Loucy (cell line): ENCODE measurements around the gene ZFYVE26.
"Not testable (repeated sequence)": the region's sequence is repeated elsewhere in the genome, so short reads cannot be mapped to it uniquely, and the experiment has no call there.

Experiments
- H2AFZ ChIP-seq: fragments of 200-600 bp; sonication (generic); 2 replicates; pipeline ENCODE4 v1.6.0; 2016; ENCODE audit warnings: antibody characterized with exemption, mild to moderate bottlenecking, low read length, moderate library complexity
- H3F3A ChIP-seq: fragments of 200-600 bp; 2 replicates; pipeline ENCODE4 v1.6.0; 2016; ENCODE audit warnings: antibody characterized with exemption, low read depth, mild to moderate bottlenecking
- H3K27me3 ChIP-seq: fragments of 200-600 bp; sonication (generic); 2 replicates; pipeline ENCODE4 v1.6.1; 2014; ENCODE audit warnings: low read length, mild to moderate bottlenecking; ENCODE audit not compliant: insufficient read depth, poor library complexity, severe bottlenecking
- H3K36me3 ChIP-seq: fragments of 200-600 bp; sonication (generic); 2 replicates; pipeline ENCODE4 v1.6.1; 2016; ENCODE audit warnings: low read length; ENCODE audit not compliant: insufficient read depth
- H3K4me1 ChIP-seq: fragments of 200-600 bp; sonication (generic); 2 replicates; pipeline ENCODE4 v1.5.1; 2014; ENCODE audit warnings: low read length, mild to moderate bottlenecking; ENCODE audit not compliant: insufficient read depth, poor library complexity, severe bottlenecking
- H3K4me2 ChIP-seq: fragments of 200-600 bp; sonication (generic); 2 replicates; pipeline ENCODE4 v1.6.0; 2014; ENCODE audit warnings: antibody characterized with exemption, low read length, low read depth, mild to moderate bottlenecking; ENCODE audit not compliant: poor library complexity, severe bottlenecking
- H3K4me3 ChIP-seq: fragments of 200-600 bp; sonication (generic); 2 replicates; pipeline ENCODE4 v1.5.1; 2014; ENCODE audit warnings: low read length, mild to moderate bottlenecking, mixed read lengths; ENCODE audit not compliant: poor library complexity, severe bottlenecking
- H3K79me2 ChIP-seq: fragments of 200-600 bp; sonication (generic); 2 replicates; pipeline ENCODE4 v1.6.1; 2014; ENCODE audit warnings: low read length; ENCODE audit not compliant: insufficient read depth
- H3K9ac ChIP-seq: fragments of 200-600 bp; sonication (generic); 2 replicates; pipeline ENCODE4 v1.6.0; 2014; ENCODE audit warnings: mild to moderate bottlenecking, low read depth, low read length, moderate library complexity; ENCODE audit not compliant: poor library complexity, severe bottlenecking
- H3K9me2 ChIP-seq: fragments of 200-600 bp; sonication (generic); replicated peaks from 2 replicates; pipeline ENCODE4 v1.6.1; 2016; ENCODE audit warnings: low read depth, low read length, mixed read lengths
- H3K9me3 ChIP-seq: fragments of 200-600 bp; sonication (generic); 2 replicates; pipeline ENCODE4 v1.6.1; 2014; ENCODE audit warnings: mild to moderate bottlenecking, antibody characterized with exemption, low read length, low read depth; ENCODE audit not compliant: insufficient read depth
- H4K20me1 ChIP-seq: fragments of 200-600 bp; sonication (generic); 2 replicates; pipeline ENCODE4 v1.6.0; 2014; ENCODE audit warnings: antibody characterized with exemption, low read length, mild to moderate bottlenecking; ENCODE audit not compliant: insufficient read depth, poor library complexity, severe bottlenecking
- CTCF ChIP-seq: fragments of 200-600 bp; sonication (generic); conservative IDR thresholded peaks from 2 replicates; pipeline ENCODE4 v1.5.1; 2014; ENCODE audit warnings: mild to moderate bottlenecking, antibody characterized with exemption, low read length
- EZH2phosphoT487 ChIP-seq: fragments of 200-600 bp; IDR thresholded peaks from 2 replicates; pipeline ENCODE4 v1.6.1; 2018; ENCODE audit warnings: antibody characterized with exemption, mild to moderate bottlenecking, moderate library complexity, borderline replicate concordance

The ZFYVE26 gene

GRCh38 chr14:67721875-67722274, 94.5 kb downstream of the ZFYVE26 start:
- H4K20me1 ChIP-seq = no peaks in the 10 kb centered on the region
- TF ChIP-seq EZH2phosphoT487 = no peak
- TF ChIP-seq CTCF = no peak
- peak overlapping the region; percentile 31 for H3K4me2 ChIP-seq
- H3K9me2 ChIP-seq = no peaks in the 10 kb centered on the region
- H3F3A ChIP-seq = no peaks in the 10 kb centered on the region
- no peak overlapping the region for H3K9ac ChIP-seq
- H3K9me3 ChIP-seq = no peaks in the 10 kb centered on the region
- H3K4me3 ChIP-seq = no peak overlapping the region
- H3K79me2 ChIP-seq = no peaks in the 10 kb centered on the region
- H3K27me3 ChIP-seq = no peaks in the 10 kb centered on the region
- H2AFZ ChIP-seq = 0 out of 2 replicates have a peak overlapping the region, but pooled peaks have one; percentile 57
- no peaks in the 10 kb centered on the region for H3K36me3 ChIP-seq
- H3K4me1 ChIP-seq = peaks cover 6% of the 10 kb centered on the region

GRCh38 chr14:67719866-67720265, 96.5 kb downstream of the ZFYVE26 start:
- no peak overlapping the region for H2AFZ ChIP-seq
- no peaks in the 10 kb centered on the region for H3K79me2 ChIP-seq
- H3K9me3 ChIP-seq = no peaks in the 10 kb centered on the region
- H3K9me2 ChIP-seq = no peaks in the 10 kb centered on the region
- no peaks in the 10 kb centered on the region for H3K27me3 ChIP-seq
- H3K36me3 ChIP-seq = no peaks in the 10 kb centered on the region
- H4K20me1 ChIP-seq = no peaks in the 10 kb centered on the region
- H3K9ac ChIP-seq = no peak overlapping the region
- H3K4me3 ChIP-seq = no peak overlapping the region
- no peak for TF ChIP-seq EZH2phosphoT487
- no peak for TF ChIP-seq CTCF
- H3K4me2 ChIP-seq = no peak overlapping the region
- H3F3A ChIP-seq = no peaks in the 10 kb centered on the region
- H3K4me1 ChIP-seq = peaks cover 6% of the 10 kb centered on the region

- not testable (repeated sequence) for H4K20me1 ChIP-seq, H3K27me3 ChIP-seq, H2AFZ ChIP-seq, H3F3A ChIP-seq, H3K36me3 ChIP-seq, H3K4me2 ChIP-seq, H3K9ac ChIP-seq, H3K9me3 ChIP-seq, H3K4me1 ChIP-seq, H3K4me3 ChIP-seq, H3K79me2 ChIP-seq, H3K9me2 ChIP-seq
Measured at GRCh38 chr14:67719385-67719784, 97.0 kb downstream of the ZFYVE26 start.

GRCh38 chr14:67718265-67718664, 98.1 kb downstream of the ZFYVE26 start:
- H3K4me2 ChIP-seq = no peak overlapping the region

More at GRCh38 chr14:67718265-67718664, 98.1 kb downstream of the ZFYVE26 start:
- no peaks in the 10 kb centered on the region for H3K36me3 ChIP-seq
- peaks cover 6% of the 10 kb centered on the region for H3K4me1 ChIP-seq
- no peaks in the 10 kb centered on the region for H3K9me3 ChIP-seq
- no peaks in the 10 kb centered on the region for H3K9me2 ChIP-seq
- no peak overlapping the region for H2AFZ ChIP-seq
- no peak overlapping the region for H3K4me3 ChIP-seq
- H3K79me2 ChIP-seq = no peaks in the 10 kb centered on the region
- no peaks in the 10 kb centered on the region for H3K27me3 ChIP-seq
- H4K20me1 ChIP-seq = no peaks in the 10 kb centered on the region
- H3K9ac ChIP-seq = no peak overlapping the region
- no peaks in the 10 kb centered on the region for H3F3A ChIP-seq
- TF ChIP-seq EZH2phosphoT487 = no peak
